Stimulated activated naive B cell treated with anti-CD40 and anti-IgM and Interleukin-4, amounts not matched to agents 10 μg/mL and 1 μg/mL and 100 μg/mL, for 72 hours (primary cell): ENCODE data around the gene BSCL2.
A peak's percentile ranks its signal among the peaks of the same experiment; 100 is the strongest.

ENCODE experiments used
- ATAC-seq, 2 donors: fragments of 150-1000 bp; cut with Tn5 transposase; replicated peaks; 2 replicates each; pipeline ENCODE4 v1.10.0; 2021; ENCODE audit warnings: moderate library complexity in 1 of 2
- DNase-seq: peaks from one replicate; pipeline ENCODE4 v3.0.0; 2021
- H3K27ac Mint-ChIP-seq: one replicate; pipeline ENCODE4 v1.8.0; 2022; ENCODE audit warnings: mild to moderate bottlenecking, mixed read lengths
- H3K27me3 Mint-ChIP-seq, 2 donors: one replicate each; pipeline ENCODE4 v1.8.0; 2022; ENCODE audit warnings: mixed read lengths in 2 of 2
- H3K36me3 Mint-ChIP-seq, 2 donors: one replicate each; pipeline ENCODE4 v1.8.0; 2022; ENCODE audit warnings: mixed read lengths in 2 of 2, mild to moderate bottlenecking in 1 of 2
- H3K4me1 Mint-ChIP-seq, 2 donors: one replicate each; pipeline ENCODE4 v1.8.0; 2022; ENCODE audit warnings: mixed read lengths in 2 of 2, mild to moderate bottlenecking in 1 of 2
- H3K4me3 Mint-ChIP-seq, 2 donors: one replicate each; pipeline ENCODE4 v1.8.0; 2022; ENCODE audit warnings: mild to moderate bottlenecking in 2 of 2, mixed read lengths in 2 of 2, moderate library complexity in 1 of 2
- H3K9me3 Mint-ChIP-seq, 2 donors: one replicate each; pipeline ENCODE4 v1.8.0; 2022; ENCODE audit warnings: mixed read lengths in 2 of 2, mild to moderate bottlenecking in 1 of 2

Gene BSCL2

GRCh38 chr11:62727165-62727871 is 20.1 kb upstream of the BSCL2 start, which contains the start of gene HNRNPUL2:
Gene HNRNPUL2, minus strand, starts transcription at chr11:62727457. Its CDS starts 301 bp downstream, at chr11:62727156.
- peaks cover 34 to 50% of the 10 kb centered on the region in 2 donors for H3K36me3 Mint-ChIP-seq
- peak within 1 kb of the TSS; percentile 96 to 97 for H3K4me3 Mint-ChIP-seq
- H3K4me1 Mint-ChIP-seq: peaks cover 19 to 44% of the 10 kb centered on the region in 2 donors
- H3K27ac Mint-ChIP-seq: peak within 1 kb of the TSS; percentile 99
- H3K27me3 Mint-ChIP-seq: no peaks in the 10 kb centered on the region
- no peaks in the 10 kb centered on the region for H3K9me3 Mint-ChIP-seq
- DNase-seq: peak; percentile 99
- peak; percentile 84 for ATAC-seq

DNA sequence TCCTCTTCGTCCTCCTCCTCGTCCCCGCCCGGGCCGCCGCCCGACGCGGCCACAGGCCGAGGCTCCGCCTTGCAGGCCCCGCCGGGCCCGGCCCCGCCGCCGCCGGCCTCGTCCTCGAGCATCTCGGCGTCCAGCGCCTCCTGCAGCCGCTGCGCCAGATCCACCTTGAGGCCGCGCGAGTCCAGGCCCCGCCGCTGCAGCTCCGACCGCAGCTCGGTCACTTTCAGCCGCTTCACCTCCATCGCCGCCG is 19.6 kb upstream of the BSCL2 start:
- Mint-ChIP-seq H3K9me3 (no peaks in the 10 kb centered on the region), H3K36me3 (peaks cover 38 to 55% of the 10 kb centered on the region in 2 donors), H3K4me3 (peak overlapping the region; percentile 96 to 97), H3K4me1 (peaks cover 19 to 44% of the 10 kb centered on the region in 2 donors), H3K27me3 (no peaks in the 10 kb centered on the region), H3K27ac (peak overlapping the region; percentile 99)
- DNase-seq: no peak
- peak in 1 of 2 donors; percentile 5 for ATAC-seq

- Mint-ChIP-seq H3K27me3 (no peaks in the 10 kb centered on the region), H3K4me3 (peak overlapping the region; percentile 96 to 97), H3K9me3 (no peaks in the 10 kb centered on the region), H3K36me3 (peaks cover 42 to 57% of the 10 kb centered on the region in 2 donors), H3K27ac (peak overlapping the region; percentile 89), H3K4me1 (peaks cover 19 to 41% of the 10 kb centered on the region in 2 donors)
- ATAC-seq: no peak
- no peak for DNase-seq
These were observed 19.1 kb upstream of the BSCL2 start for GRCh38 chr11:62726156-62726914.

GRCh38 chr11:62725646-62726045 is 18.4 kb upstream of the BSCL2 start:
- Mint-ChIP-seq H3K4me3 (peak overlapping the region; percentile 96 to 97), H3K9me3 (no peaks in the 10 kb centered on the region), H3K36me3 (peaks cover 44 to 61% of the 10 kb centered on the region in 2 donors), H3K27ac (peak overlapping the region; percentile 89), H3K4me1 (peaks cover 15 to 36% of the 10 kb centered on the region in 2 donors), H3K27me3 (no peaks in the 10 kb centered on the region)
- DNase-seq: no peak
- ATAC-seq: no peak

- no peak for ATAC-seq
- H3K27me3 Mint-ChIP-seq: no peaks in the 10 kb centered on the region
- peaks cover 15 to 27% of the 10 kb centered on the region in 2 donors for H3K4me1 Mint-ChIP-seq
These were observed 16.9 kb upstream of the BSCL2 start for GRCh38 chr11:62724171-62724570.

GRCh38 chr11:62721994-62722393 is 14.8 kb upstream of the BSCL2 start:
- no peak for ATAC-seq
- Mint-ChIP-seq H3K27ac (peak overlapping the region; percentile 42), H3K27me3 (no peaks in the 10 kb centered on the region), H3K4me1 (peaks cover 15 to 27% of the 10 kb centered on the region in 2 donors), H3K36me3 (peaks cover 61 to 71% of the 10 kb centered on the region in 2 donors), H3K4me3 (no peak overlapping the region), H3K9me3 (no peaks in the 10 kb centered on the region)
- no peak for DNase-seq

More at GRCh38 chr11:62724171-62724570, 16.9 kb upstream of the BSCL2 start:
- Mint-ChIP-seq H3K4me3 (peak overlapping the region; percentile 96 to 97), H3K36me3 (peaks cover 53 to 71% of the 10 kb centered on the region in 2 donors), H3K27ac (no peak overlapping the region), H3K9me3 (no peaks in the 10 kb centered on the region)
- no peak for DNase-seq

DNA sequence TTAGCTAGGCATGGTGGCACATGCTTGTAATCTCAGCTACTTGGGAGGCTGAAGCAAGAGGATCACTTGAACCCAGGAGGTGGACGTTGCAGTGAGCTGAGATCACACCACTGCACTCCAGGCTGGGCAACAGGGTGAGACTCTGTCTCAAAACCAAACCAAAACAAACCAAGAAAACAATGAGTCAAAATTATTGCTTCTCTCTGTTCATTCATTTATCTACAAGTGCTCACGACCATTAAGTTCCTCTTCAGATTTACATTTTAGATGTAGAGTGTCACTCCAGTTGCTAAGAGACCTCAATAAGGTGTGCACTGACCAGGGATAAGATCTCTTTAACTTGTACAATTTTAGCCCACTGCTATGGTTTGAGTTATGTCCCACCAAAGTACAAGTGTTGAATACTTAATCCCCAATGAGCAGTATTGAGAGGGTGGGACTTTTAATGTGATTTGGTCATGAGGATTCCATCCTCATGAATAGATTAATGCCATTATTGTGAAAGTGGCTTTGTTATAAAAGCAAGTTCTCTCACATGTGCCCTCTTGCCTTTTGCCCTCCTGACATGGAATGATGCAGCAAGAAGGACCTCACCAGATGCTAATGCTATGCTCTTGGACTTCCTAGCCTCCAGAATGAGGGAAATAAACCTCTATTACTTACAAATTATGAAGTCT is 12.2 kb upstream of the BSCL2 start:
- Mint-ChIP-seq H3K27me3 (no peaks in the 10 kb centered on the region), H3K36me3 (peaks cover 58 to 76% of the 10 kb centered on the region in 2 donors), H3K4me1 (peaks cover 16 to 24% of the 10 kb centered on the region in 2 donors), H3K4me3 (no peak overlapping the region), H3K9me3 (no peaks in the 10 kb centered on the region), H3K27ac (no peak overlapping the region)
- DNase-seq: no peak
- no peak for ATAC-seq

- Mint-ChIP-seq H3K9me3 (no peaks in the 10 kb centered on the region), H3K27me3 (no peaks in the 10 kb centered on the region), H3K27ac (peak overlapping the region; percentile 56), H3K4me1 (peaks cover 25 to 34% of the 10 kb centered on the region in 2 donors), H3K4me3 (no peak overlapping the region), H3K36me3 (peaks cover 48 to 74% of the 10 kb centered on the region in 2 donors)
- DNase-seq (no peak), ATAC-seq (no peak)
These were observed 9.6 kb upstream of the BSCL2 start for GRCh38 chr11:62716816-62717215.

DNA sequence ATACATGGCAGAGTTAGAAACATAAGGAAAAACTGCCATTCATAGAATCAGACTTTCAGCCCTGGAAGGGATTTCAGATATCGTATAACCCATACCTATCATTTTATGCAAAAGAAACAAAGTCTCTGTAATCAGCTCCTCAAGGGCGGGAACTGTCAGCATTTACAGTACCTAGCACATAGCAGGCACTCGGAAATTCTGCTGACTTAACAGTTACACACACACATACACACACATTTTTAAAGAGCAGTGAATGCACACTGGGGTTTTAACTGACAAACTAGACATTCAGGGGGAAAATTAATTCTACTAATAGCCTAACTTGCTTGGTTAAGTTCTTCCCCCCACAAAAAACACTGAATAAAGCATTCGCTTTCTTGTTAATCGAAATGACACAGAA is 9.0 kb upstream of the BSCL2 start:
- H3K4me3 Mint-ChIP-seq: no peak overlapping the region
- H3K9me3 Mint-ChIP-seq: no peaks in the 10 kb centered on the region
- H3K4me1 Mint-ChIP-seq: peaks cover 25 to 34% of the 10 kb centered on the region in 2 donors
- peaks cover 45 to 74% of the 10 kb centered on the region in 2 donors for H3K36me3 Mint-ChIP-seq
- H3K27me3 Mint-ChIP-seq: no peaks in the 10 kb centered on the region
- ATAC-seq (no peak), DNase-seq (no peak)
- H3K27ac Mint-ChIP-seq: no peak overlapping the region

GRCh38 chr11:62715150-62716130 is 8.2 kb upstream of the BSCL2 start:
- Mint-ChIP-seq H3K9me3 (no peaks in the 10 kb centered on the region), H3K4me3 (no peak overlapping the region), H3K36me3 (peaks cover 50 to 74% of the 10 kb centered on the region in 2 donors)

GRCh38 chr11:62713343-62713742 is 6.1 kb upstream of the BSCL2 start:
- H3K27me3 Mint-ChIP-seq: no peaks in the 10 kb centered on the region
- peaks cover 34 to 60% of the 10 kb centered on the region in 2 donors for H3K4me1 Mint-ChIP-seq
- peak overlapping the region in 1 of 2 donors; percentile 40 for H3K4me3 Mint-ChIP-seq
- DNase-seq (no peak), ATAC-seq (no peak)
- H3K27ac Mint-ChIP-seq: peak overlapping the region; percentile 3
- H3K9me3 Mint-ChIP-seq: no peaks in the 10 kb centered on the region
- H3K36me3 Mint-ChIP-seq: peaks cover 49 to 77% of the 10 kb centered on the region in 2 donors

More at GRCh38 chr11:62715150-62716130, 8.2 kb upstream of the BSCL2 start:
- Mint-ChIP-seq H3K4me1 (peaks cover 25 to 39% of the 10 kb centered on the region in 2 donors), H3K27me3 (no peaks in the 10 kb centered on the region), H3K27ac (peak overlapping the region; percentile 65)
- DNase-seq: no peak
- ATAC-seq: no peak

- Mint-ChIP-seq H3K27me3 (no peaks in the 10 kb centered on the region), H3K9me3 (no peaks in the 10 kb centered on the region), H3K27ac (peak overlapping the region; percentile 67), H3K36me3 (peaks cover 44 to 75% of the 10 kb centered on the region in 2 donors), H3K4me1 (peaks cover 38 to 65% of the 10 kb centered on the region in 2 donors), H3K4me3 (peak overlapping the region; percentile 6 to 25)
- ATAC-seq: no peak
- no peak for DNase-seq
These were observed 5.6 kb upstream of the BSCL2 start for GRCh38 chr11:62712861-62713260.

GRCh38 chr11:62712276-62712812 is 5.1 kb upstream of the BSCL2 start:
- Mint-ChIP-seq H3K27me3 (no peaks in the 10 kb centered on the region), H3K27ac (peak overlapping the region; percentile 81), H3K4me3 (peak overlapping the region; percentile 0 to 25), H3K36me3 (peaks cover 43 to 73% of the 10 kb centered on the region in 2 donors), H3K9me3 (no peaks in the 10 kb centered on the region), H3K4me1 (peaks cover 42 to 70% of the 10 kb centered on the region in 2 donors)
- ATAC-seq: no peak
- DNase-seq: no peak
